NB4 (cell line): ENCODE data around the gene RNF220.

Experiments
- POLR2A ChIP-seq: IDR thresholded peaks from 2 replicates; pipeline ENCODE4 v1.6.1; 2011; ENCODE audit warnings: mild to moderate bottlenecking; ENCODE audit not compliant: insufficient read length; ENCODE audit errors: extremely low read depth
- TF ChIP-seq, protein P1 (sequence below): IDR thresholded peaks from one replicate; pipeline ENCODE4 v1.5.1; 2012; ENCODE audit warnings: low read depth, low read length

GRCh38 chr1:44405031-44405797 lies at the start of gene RNF220:
- TF ChIP-seq, protein P1, sequence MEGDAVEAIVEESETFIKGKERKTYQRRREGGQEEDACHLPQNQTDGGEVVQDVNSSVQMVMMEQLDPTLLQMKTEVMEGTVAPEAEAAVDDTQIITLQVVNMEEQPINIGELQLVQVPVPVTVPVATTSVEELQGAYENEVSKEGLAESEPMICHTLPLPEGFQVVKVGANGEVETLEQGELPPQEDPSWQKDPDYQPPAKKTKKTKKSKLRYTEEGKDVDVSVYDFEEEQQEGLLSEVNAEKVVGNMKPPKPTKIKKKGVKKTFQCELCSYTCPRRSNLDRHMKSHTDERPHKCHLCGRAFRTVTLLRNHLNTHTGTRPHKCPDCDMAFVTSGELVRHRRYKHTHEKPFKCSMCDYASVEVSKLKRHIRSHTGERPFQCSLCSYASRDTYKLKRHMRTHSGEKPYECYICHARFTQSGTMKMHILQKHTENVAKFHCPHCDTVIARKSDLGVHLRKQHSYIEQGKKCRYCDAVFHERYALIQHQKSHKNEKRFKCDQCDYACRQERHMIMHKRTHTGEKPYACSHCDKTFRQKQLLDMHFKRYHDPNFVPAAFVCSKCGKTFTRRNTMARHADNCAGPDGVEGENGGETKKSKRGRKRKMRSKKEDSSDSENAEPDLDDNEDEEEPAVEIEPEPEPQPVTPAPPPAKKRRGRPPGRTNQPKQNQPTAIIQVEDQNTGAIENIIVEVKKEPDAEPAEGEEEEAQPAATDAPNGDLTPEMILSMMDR = no peak
- no peak for TF ChIP-seq POLR2A
